BE2C (cell line): ENCODE results near the gene ATP13A1.

Experiments used
- DNase-seq: peaks from one replicate; pipeline ENCODE4 v3.0.0-alpha.2; 2020
- H3K27me3 ChIP-seq: fragments of 250-450 bp; sonication (Bioruptor Pico); 2 replicates; pipeline ENCODE4 v1.5.1; 2020; ENCODE audit warnings: mild to moderate bottlenecking
- H3K36me3 ChIP-seq: fragments of 250-450 bp; sonication (Bioruptor Pico); 2 replicates; pipeline ENCODE4 v1.5.1; 2020; ENCODE audit warnings: mild to moderate bottlenecking
- H3K4me1 ChIP-seq: fragments of 250-450 bp; sonication (Bioruptor Pico); 2 replicates; pipeline ENCODE4 v1.5.1; 2020
- H3K4me3 ChIP-seq: 2 replicates; pipeline ENCODE4 v1.5.1; 2011; ENCODE audit warnings: low read depth, low read length
- H3K9me3 ChIP-seq: fragments of 250-450 bp; sonication (Bioruptor Pico); 2 replicates; pipeline ENCODE4 v1.5.1; 2020
- TF ChIP-seq, protein P1 (sequence below): IDR thresholded peaks from 2 replicates; pipeline ENCODE4 v1.5.1; 2012; ENCODE audit warnings: mild to moderate bottlenecking, low read depth, low read length

Gene ATP13A1

DNA sequence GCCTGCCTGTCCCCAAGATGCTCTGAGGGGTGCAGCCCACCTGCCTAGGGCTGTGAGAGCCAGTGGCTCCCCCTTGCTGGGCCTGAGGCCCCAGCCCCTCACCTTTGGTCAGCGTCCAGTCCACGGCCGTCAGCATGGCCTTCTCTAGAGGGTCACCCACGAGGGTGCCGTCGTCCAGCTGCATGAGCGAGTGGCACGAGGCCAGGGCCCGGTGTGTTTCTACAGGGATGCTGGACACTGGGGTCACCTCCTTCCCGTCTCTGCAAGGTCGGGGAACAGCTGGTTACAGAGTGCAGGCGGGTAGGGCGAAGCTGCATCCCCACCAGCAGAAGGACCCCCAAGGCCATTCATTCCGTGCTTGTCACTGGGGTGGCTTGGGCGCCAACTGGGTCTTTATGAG is 9.0 kb downstream of the ATP13A1 start:
- no peak overlapping the region for H3K4me3 ChIP-seq
- H3K27me3 ChIP-seq = no peaks in the 10 kb centered on the region
- no peak for DNase-seq
- peaks cover 94% of the 10 kb centered on the region for H3K36me3 ChIP-seq
- H3K4me1 ChIP-seq = no peaks in the 10 kb centered on the region
- H3K9me3 ChIP-seq = no peaks in the 10 kb centered on the region
- TF ChIP-seq, protein P1, sequence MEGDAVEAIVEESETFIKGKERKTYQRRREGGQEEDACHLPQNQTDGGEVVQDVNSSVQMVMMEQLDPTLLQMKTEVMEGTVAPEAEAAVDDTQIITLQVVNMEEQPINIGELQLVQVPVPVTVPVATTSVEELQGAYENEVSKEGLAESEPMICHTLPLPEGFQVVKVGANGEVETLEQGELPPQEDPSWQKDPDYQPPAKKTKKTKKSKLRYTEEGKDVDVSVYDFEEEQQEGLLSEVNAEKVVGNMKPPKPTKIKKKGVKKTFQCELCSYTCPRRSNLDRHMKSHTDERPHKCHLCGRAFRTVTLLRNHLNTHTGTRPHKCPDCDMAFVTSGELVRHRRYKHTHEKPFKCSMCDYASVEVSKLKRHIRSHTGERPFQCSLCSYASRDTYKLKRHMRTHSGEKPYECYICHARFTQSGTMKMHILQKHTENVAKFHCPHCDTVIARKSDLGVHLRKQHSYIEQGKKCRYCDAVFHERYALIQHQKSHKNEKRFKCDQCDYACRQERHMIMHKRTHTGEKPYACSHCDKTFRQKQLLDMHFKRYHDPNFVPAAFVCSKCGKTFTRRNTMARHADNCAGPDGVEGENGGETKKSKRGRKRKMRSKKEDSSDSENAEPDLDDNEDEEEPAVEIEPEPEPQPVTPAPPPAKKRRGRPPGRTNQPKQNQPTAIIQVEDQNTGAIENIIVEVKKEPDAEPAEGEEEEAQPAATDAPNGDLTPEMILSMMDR = no peak

DNA sequence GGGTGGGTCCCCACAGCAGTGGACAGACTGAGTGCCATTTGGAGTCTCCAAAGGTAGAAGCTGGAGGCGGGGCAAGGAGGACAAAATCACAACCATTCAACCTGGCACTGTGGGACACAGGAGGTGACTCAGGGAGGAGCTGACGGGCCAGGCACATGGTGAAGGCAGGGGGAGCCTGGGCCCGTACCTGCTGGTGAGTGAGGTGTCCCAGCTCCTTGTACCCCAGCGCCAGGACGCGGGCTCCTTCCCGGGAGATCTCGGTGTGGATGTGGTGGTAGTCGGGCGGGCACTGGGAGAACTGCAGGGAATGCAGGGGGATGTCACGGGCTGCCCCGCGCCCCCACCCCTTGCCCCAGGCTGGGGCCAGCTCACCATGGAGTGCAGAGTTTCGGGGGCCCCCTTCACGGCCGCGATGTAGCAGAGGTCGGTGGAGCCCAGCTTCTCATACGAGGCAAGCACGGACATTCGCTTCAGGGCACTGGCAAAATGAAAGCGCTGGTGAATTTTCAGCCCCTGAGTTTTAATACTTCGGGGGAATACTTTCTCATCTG is 9.8 kb downstream of the ATP13A1 start:
- Histone ChIP-seq H3K27me3 (no peaks in the 10 kb centered on the region), H3K36me3 (peaks cover 92% of the 10 kb centered on the region), H3K9me3 (no peaks in the 10 kb centered on the region), H3K4me1 (no peaks in the 10 kb centered on the region), H3K4me3 (no peak overlapping the region)
- TF ChIP-seq, protein P1 = no peak
- no peak for DNase-seq

DNA sequence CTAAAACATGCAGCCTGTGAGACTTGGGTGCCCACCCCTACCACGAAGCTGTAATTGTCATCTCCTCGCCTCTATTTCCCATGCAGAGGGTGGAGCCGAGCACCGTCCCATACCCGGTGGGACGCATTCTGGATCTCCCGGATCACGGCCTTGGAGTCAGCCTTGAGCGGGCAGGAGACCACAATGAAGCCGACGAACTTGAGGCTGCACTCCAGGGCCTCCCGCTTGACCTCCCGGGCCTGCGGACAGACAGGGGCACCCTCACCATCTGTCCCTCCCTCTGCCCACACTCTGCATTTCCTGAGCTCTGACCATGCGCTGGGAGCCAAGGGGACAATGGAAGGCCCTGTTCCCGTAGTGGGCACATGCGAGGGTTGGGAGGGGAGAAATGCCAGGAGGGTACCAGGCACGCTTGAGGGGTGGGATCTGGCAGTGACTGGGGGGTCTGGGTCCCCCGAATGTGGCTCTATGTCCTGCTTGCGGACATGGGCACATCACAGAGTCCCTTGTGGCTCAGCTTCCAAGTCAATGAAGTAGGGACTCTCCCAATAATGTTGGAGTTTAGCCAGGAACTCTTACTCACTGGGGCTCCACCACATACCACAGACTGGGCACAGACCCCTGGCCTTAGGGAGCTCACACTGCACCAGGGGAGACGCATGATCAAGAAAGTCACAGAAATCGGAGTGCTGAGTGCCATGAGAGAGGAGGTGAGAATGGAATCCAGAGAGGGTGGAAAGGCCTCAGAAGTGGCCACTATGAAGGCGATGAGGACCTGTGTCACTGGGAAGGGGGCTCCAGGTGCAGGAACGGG is 10.8 kb downstream of the ATP13A1 start:
- TF ChIP-seq, protein P1 = no peak
- DNase-seq = no peak
- no peak overlapping the region for H3K4me3 ChIP-seq
- no peaks in the 10 kb centered on the region for H3K9me3 ChIP-seq
- no peaks in the 10 kb centered on the region for H3K27me3 ChIP-seq
- peaks cover 88% of the 10 kb centered on the region for H3K36me3 ChIP-seq
- no peaks in the 10 kb centered on the region for H3K4me1 ChIP-seq

DNA sequence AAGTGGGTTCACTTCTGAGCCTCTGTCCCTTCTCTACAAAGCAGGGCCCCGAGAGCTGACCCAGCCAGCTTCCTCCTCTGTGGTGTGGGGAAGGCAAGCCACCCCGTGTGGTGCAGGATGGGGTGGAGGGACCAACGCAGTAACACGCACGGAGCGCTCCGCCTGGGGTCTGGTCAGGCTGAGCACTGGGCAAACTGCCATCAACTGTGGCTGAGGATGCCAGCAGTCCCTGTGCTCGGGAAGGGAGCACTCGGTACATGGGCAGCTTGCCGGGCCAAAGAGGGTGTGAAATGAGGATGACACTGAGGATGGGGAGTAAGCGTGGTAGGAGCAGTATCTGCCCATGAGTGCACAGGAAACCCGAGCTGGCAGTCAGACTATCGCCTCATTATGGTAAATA is 12.4 kb downstream of the ATP13A1 start:
- no peak for DNase-seq
- Histone ChIP-seq H3K4me3 (no peak overlapping the region), H3K27me3 (no peaks in the 10 kb centered on the region), H3K9me3 (no peaks in the 10 kb centered on the region), H3K4me1 (no peaks in the 10 kb centered on the region), H3K36me3 (peaks cover 84% of the 10 kb centered on the region)
- TF ChIP-seq, protein P1 = no peak

DNA sequence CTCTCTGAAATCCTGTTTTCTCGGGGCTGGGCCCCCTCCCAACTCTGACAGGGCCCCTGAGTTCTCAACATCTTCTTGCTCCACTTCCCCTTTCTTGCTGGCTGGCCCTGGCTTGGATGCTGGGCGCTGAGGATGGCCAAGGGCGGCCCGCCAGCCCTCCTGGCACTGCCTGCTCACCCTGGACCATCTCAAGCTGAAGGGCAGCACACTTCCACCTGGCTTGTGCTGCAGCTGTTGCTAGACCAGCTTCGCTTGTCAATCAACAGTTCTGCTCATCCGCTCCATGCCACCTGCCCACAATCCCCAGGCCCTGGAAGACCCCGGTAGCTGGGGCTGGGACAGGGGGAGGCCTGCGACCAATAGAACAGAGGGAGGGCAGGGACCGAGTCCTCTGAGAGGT is 13.1 kb downstream of the ATP13A1 start:
- no peaks in the 10 kb centered on the region for H3K9me3 ChIP-seq
- H3K36me3 ChIP-seq = peaks cover 80% of the 10 kb centered on the region
- TF ChIP-seq, protein P1 = no peak
- DNase-seq = no peak
- H3K4me3 ChIP-seq = no peak overlapping the region
- no peaks in the 10 kb centered on the region for H3K4me1 ChIP-seq
- H3K27me3 ChIP-seq = no peaks in the 10 kb centered on the region

DNA sequence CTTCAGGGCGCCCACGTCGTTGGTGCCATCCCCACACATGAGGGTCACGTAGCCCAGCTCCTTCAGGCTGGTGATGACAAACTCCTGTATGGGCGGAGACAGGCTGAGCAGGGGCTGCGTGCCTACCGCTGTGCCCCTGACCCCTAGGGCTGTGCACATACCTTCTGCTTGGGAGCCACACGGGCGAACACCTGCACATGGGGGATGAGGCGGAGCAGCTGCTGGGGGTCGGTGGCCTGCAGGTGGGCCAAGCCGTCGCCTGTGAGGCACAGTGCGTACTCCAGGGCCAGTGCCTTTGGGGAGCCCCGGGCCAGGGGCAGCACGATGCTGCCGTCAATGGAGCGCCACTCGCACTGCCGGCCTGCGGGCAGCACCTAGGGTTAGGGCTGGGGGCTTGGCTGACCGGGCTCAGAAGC is 13.9 kb downstream of the ATP13A1 start:
- TF ChIP-seq, protein P1 = no peak
- no peaks in the 10 kb centered on the region for H3K9me3 ChIP-seq
- DNase-seq = no peak
- no peaks in the 10 kb centered on the region for H3K4me1 ChIP-seq
- no peak overlapping the region for H3K4me3 ChIP-seq
- peaks cover 73% of the 10 kb centered on the region for H3K36me3 ChIP-seq
- H3K27me3 ChIP-seq = no peaks in the 10 kb centered on the region
